ENCODE data around the gene TSKS.

The TSKS gene

GRCh38 chr19:49792829-49793560 lies 29.9 kb upstream of the TSKS start:
- no peak for DNase-seq (ENCODE audit: low spot score)

- no peak for DNase-seq (ENCODE audit: low spot score)
Observed at GRCh38 chr19:49791776-49792445, 28.8 kb upstream of the TSKS start.

GRCh38 chr19:49790866-49791265 lies 27.8 kb upstream of the TSKS start:
- peak; percentile 41 for DNase-seq (ENCODE audit: low spot score)

- no peak for DNase-seq (ENCODE audit: low spot score)
Observed at GRCh38 chr19:49788857-49789256, 25.8 kb upstream of the TSKS start.

GRCh38 chr19:49787746-49788145 lies 24.6 kb upstream of the TSKS start:
- no peak for DNase-seq (ENCODE audit: low spot score)

GRCh38 chr19:49786376-49786820 lies 23.3 kb upstream of the TSKS start:
- DNase-seq (ENCODE audit: low spot score), result peak; percentile 57

- no peak for DNase-seq (ENCODE audit: low spot score)
Observed at GRCh38 chr19:49782515-49782914, 19.4 kb upstream of the TSKS start.

- no peak for DNase-seq (ENCODE audit: low spot score)
Observed at GRCh38 chr19:49781394-49781793, 18.3 kb upstream of the TSKS start.

- no peak for DNase-seq (ENCODE audit: low spot score)
Observed at GRCh38 chr19:49780861-49781260, 17.8 kb upstream of the TSKS start.

GRCh38 chr19:49779731-49780555 lies 16.8 kb upstream of the TSKS start:
- no peak for DNase-seq (ENCODE audit: low spot score)

- no peak for DNase-seq (ENCODE audit: low spot score)
Observed at GRCh38 chr19:49776371-49776764, 13.3 kb upstream of the TSKS start.

GRCh38 chr19:49775742-49776370 lies 12.8 kb upstream of the TSKS start:
- no peak for DNase-seq (ENCODE audit: low spot score)

GRCh38 chr19:49774969-49775368 lies 11.9 kb upstream of the TSKS start:
- no peak for DNase-seq (ENCODE audit: low spot score)

- DNase-seq (ENCODE audit: low spot score), result no peak
Observed at GRCh38 chr19:49773663-49774350, 10.7 kb upstream of the TSKS start.

GRCh38 chr19:49772850-49773432 lies 9.8 kb upstream of the TSKS start:
- no peak for DNase-seq (ENCODE audit: low spot score)

GRCh38 chr19:49771674-49772139 lies 8.6 kb upstream of the TSKS start:
- no peak for DNase-seq (ENCODE audit: low spot score)

- no peak for DNase-seq (ENCODE audit: low spot score)
Observed at GRCh38 chr19:49770529-49770928, 7.4 kb upstream of the TSKS start.

- peak; percentile 26 for DNase-seq (ENCODE audit: low spot score)
Observed at GRCh38 chr19:49767967-49768581, 5.0 kb upstream of the TSKS start.

- DNase-seq (ENCODE audit: low spot score), result peak; percentile 35
Observed at GRCh38 chr19:49767381-49767780, 4.3 kb upstream of the TSKS start.

GRCh38 chr19:49766930-49767299 lies 3.8 kb upstream of the TSKS start, which contains the start of gene AP2A1:
Gene AP2A1, plus strand, starts transcription at chr19:49767001. Its CDS starts 133 bp downstream, at chr19:49767134.
- DNase-seq (ENCODE audit: low spot score), result no peak

Data from hepatic stellate cell (primary cell).